H54 (cell line): Measurements from ENCODE around the gene BIN2.
"Not testable (repeated sequence)": the region's sequence is repeated elsewhere in the genome, so short reads cannot be mapped to it uniquely, and the experiment has no call there.

Experiments
- DNase-seq: peaks from one replicate; pipeline ENCODE4 v3.0.0; 2011; ENCODE audit warnings: low spot score, mixed read lengths; ENCODE audit not compliant: insufficient read length
- FAIRE-seq: peaks from 3 replicates; lab custom pipeline; 2011; peaks lifted over from hg19 to GRCh38; lab: Jason Lieb, UNC
- POLR2A ChIP-seq: IDR thresholded peaks from 2 replicates; pipeline ENCODE4 v1.6.1; 2011; ENCODE audit warnings: low read depth, mild to moderate bottlenecking, low read length

The BIN2 gene

DNA sequence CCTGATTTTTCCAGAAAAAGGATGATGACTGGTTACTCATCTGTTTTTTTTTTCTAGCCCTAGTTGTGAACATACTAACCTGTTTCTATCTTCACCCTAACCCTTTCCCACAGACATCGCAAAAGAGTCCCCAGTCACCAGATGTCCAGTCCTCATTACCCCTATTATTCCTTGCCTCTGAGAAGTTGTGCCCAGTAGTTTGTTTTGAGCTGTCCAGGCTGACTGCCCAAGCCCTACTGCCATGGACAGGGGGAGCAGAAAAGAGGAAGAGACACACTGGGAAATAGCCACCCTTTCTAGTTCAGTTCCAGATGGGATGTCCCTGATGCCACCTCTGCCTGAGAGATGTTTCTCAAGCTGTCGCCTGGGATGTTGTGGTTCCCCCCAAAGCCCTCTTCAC, 36.3 kb upstream of the BIN2 start:
- DNase-seq, result no peak
- no peak for TF ChIP-seq POLR2A
- FAIRE-seq, result no peak

DNA sequence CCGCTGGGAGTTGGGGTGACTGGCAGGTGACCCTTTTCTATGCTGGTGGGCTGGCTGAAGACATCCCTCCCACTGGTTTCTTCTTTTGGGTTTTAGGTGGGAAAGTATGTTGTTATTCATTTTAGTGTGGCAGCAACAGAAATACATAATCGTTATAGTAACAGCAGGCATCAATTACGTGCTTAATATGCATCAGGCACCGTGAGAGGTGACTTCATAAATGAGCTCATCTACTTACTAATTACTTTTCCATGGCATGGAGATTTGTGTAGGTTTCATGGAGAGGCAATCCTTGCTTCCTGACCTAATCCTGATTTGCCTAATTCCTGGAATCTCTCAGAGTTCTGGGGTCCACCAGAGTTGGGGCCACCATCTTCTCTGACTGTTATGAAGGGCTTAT, 35.9 kb upstream of the BIN2 start:
- FAIRE-seq, result no peak
- no peak for DNase-seq
- TF ChIP-seq POLR2A, result no peak

DNA sequence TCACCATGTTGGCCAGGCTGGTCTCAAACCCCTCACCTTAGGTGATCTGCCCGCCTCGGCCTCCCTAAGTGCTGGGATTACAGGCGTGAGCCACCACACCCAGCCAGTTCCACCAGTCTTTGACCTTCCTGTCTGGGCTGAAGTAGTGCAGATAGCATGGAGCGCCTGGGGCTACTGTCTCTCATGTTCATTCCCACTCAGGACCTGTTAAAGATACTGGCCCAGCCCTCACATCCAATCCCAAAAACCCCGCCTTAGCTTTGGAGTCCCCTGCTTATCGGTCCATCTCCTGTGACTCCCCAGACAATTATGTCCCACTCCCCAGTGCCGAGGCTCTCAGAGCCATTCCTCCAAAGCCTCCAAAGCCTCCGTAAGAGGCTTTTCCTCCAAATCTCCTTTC, 34.5 kb upstream of the BIN2 start:
- no peak for TF ChIP-seq POLR2A
- no peak for FAIRE-seq

DNA sequence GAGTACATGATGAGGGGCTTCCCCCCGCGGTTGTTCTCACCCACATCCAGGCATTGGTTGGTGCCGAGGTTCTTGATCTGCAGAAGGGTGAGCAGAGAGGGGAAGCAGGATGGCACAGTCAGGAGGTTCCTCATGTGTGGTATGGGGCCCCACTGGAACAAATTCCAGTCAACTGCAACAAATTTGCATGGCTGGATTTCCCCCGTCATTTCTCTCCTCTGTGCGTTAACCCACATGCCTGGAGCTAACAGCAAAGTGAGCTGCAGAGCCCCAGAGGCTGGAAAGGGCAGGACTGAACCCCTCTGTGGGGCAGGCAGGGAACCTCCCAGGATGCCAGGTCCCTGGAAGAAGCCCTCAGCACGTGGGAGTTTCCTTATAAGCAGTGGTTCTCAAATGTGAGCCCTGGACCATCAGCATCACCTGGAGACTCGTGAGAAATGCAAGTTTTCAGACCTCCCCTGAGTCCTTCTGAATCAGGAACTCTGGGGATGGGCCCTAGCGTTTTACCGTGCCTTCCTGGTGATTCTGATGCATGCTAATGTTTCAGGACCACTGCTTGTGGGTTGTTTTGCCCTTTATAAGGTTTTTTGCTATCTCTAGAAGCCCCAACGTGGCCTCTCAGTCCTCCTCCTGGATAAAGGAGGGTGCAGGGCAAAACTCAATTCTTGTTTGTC, 33.5 kb upstream of the BIN2 start:
- TF ChIP-seq POLR2A, result no peak
- FAIRE-seq, result no peak
- DNase-seq, result no peak

More for the DNA sequence above, 34.5 kb upstream of the BIN2 start:
- no peak for DNase-seq

DNA sequence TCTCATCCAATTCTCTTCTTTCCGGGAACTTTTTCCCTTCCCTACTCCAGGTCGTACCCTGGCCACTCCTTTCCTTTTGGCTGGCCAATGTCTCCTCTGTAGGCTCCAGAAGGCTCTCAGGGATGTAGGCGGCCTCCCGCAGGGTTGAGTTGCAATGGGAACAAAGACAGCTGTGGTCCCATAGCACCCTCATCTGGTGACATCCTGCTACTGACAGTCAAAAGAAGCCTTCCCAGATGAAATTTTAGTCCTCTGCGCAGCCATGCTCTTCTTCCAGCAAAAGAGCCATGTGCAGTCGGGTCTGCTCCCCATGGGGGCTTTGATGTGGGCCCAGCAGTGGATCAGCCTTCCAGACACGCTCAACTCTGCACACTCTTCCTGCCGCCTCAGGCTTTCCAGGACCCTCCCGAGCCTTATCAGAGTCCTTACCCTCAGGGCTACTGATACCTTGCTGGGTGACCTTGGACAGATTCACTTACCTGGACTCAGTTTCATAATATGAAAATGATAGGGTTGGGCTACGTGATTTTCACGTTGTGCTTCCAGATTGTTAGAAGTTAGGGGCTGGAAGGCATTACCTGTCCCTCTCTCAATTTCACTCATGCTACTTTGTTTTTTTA, 28.0 kb upstream of the BIN2 start:
- FAIRE-seq (peak; percentile 68), DNase-seq (peak; percentile 52)
- no peak for TF ChIP-seq POLR2A

DNA sequence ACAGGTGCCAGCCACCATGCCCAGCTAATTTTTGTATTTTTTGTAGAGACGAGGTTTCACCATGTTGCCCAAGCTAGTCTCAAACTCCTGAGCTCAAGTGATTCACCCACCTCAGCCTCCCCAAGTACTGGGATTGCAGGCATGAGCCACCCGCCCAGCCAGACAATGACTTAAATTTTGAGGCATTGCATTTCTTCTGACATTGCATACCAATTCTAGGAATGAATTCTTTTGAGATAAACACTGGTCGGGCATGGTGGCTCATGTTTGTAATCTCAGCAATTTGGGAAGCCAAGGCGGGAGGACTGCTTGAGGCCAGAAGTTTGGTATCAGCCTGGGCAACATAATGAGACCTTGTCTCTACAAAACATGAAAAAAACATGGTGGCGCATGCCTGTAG, 25.1 kb upstream of the BIN2 start:
- no peak for DNase-seq
- FAIRE-seq, result no peak
- TF ChIP-seq POLR2A, result no peak

DNA sequence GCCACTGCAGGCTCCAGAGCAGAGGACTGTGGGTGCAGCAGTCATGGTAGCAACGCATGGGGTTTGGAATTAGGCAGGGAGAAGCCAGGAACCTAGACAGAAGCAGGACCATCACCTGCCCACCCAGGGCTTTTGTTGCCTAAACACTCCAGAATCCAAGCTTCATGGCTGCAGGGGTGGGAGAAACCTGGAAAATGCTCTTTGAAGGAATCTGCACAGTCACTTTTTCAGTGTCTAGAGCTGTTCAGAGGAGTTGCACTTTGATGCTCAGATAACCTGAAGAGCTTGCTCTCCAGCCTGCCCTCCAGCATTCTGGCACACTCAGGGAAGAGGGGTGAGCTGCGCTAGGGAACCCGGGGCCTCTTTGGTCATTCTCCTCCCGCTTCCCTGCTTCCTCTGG, 24.1 kb upstream of the BIN2 start:
- no peak for DNase-seq
- no peak for FAIRE-seq
- TF ChIP-seq POLR2A, result no peak

DNA sequence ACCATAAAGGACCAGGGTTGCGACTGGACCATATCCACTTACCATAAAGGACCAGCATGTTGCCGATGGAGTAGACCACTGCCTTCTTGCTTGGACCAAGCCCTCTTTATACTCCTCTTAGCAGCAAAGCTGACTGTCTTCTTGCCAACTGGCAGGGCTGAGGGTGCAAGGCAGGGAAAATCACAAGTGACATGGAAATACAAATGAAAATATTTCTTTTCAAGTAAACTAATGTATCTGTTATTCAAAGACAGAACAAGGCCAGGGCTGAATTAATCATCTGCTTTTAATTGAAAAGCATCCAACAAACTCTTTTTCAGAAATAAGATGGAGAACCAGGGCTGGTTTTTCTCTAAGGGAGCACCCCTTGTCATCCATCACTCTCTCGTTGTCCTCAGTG, 22.6 kb upstream of the BIN2 start, which contains the start of gene CELA1:
Gene CELA1, minus strand, starts transcription at position 99 of the 400 bp plus-strand sequence. Its CDS starts 41 bp downstream, at position 58.
- TF ChIP-seq POLR2A, result no peak
- FAIRE-seq, result no peak
- no peak for DNase-seq

DNA sequence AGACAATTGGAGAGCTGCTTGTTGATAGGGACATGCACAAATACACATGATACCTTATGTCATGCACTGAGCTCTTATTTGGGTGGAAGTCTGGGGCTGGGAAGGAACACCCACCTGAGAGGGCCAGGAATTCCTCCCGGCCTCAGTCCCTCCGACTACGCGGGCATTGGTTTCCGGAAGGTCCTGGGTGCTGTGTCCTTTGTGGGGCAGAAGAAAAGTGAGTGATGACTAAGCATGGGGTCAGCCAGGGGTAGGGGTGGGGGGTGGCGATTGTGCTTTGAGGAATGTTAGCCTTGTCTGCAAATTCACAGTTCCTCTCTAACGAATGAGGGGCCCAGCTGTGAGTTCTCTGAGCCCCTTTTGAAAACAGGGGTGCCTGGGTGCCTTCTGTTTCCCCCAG, 21.7 kb upstream of the BIN2 start:
- DNase-seq (no peak), FAIRE-seq (no peak)

DNA sequence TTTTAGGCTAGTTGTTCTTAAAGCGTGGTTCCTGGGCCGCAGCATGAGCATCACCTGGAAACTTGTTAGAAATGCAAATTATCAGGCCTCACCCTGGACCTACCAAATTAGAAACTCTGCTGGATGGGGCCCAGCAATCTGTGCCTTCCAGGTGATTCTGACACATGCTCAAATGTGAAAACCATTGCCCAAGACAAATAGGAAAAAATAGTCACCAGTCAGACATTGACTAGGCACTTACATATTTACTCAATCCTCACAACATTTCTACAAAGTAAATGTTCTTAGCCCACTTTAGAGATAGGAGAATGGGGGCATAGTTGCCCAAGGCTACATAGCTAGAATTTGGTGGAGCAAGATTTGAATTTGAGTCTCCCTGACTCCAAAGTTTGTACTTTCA, 19.2 kb upstream of the BIN2 start:
- FAIRE-seq (no peak), DNase-seq (no peak)
- TF ChIP-seq POLR2A, result no peak

More for the DNA sequence above, 21.7 kb upstream of the BIN2 start:
- TF ChIP-seq POLR2A, result no peak

DNA sequence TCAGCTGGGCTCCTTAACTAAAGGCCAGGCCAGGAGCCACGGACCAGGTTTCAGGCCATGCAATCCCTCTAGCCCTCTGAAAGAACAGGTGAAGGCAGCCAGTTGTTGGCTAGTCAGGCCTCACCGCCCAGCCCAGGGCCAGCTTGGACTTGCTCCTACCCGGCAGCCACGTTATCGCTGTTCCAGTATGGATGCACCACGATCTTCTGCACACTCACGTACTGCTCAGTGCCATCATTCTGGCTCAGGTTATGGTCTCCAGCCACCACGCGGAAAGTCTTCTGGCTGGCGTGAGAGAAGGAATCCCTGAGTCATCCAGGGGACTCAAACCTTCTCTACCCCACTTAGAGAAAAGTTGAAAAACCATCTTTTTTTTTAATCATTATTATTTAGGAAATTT, 18.4 kb upstream of the BIN2 start:
- DNase-seq (no peak), FAIRE-seq (no peak)
- TF ChIP-seq POLR2A, result no peak

DNA sequence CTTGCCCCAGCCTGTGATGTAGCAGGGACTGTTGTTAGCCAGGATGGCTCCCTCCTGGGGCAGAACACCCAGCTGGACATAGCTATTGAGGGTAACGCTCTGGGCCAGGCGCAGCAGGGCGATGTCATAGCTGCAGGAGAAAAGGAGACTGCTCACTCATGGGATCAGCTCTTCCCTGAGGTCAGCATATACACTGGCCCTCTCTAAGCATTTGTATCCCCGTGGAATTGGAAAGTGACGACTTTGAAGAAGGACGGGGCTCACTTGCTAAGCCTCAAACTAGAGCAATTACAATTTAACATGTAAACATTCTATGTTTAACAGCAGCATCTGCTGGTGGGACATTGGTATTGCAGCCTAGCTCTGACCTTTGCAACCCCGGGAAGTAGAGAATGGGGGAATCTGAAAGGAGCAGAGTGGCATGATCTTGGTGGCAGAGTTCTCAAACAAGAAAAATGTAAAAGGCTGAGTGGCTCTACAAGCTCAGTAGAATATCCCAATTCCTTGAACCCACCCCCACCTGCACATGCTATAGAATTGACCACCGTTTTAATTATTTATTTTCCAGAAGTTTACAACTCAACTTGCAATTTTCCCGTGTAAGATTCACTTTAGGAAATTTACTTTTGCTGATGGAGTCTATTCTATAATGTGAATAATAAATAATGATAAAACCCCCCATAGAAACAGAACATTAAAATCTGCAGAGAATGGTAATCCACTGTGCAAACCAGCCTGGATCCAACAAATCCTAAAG, 17.5 kb upstream of the BIN2 start:
- TF ChIP-seq POLR2A, result no peak
- FAIRE-seq (peak; percentile 62), DNase-seq (peak; percentile 61)

DNA sequence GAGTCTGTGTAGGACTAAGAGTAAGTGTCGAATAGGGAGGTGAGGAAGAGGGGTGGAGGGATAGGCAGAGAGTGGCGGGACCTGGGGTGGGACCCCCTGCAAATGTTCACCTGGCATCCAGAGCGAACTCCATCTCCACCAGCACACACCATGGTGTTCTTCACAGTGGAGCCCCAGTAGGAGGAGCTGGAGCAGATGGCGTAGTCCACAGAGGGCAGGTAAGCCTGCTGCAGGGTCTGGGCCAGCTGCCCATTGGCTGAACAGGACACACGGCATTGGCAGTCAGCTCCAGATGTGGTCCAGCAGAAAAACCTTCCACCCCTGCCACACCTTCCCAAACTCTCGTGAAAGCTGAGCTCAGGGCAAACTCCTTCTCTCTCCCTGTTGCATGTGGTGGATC, 15.8 kb upstream of the BIN2 start:
- DNase-seq, result no peak
- no peak for FAIRE-seq
- no peak for TF ChIP-seq POLR2A

DNA sequence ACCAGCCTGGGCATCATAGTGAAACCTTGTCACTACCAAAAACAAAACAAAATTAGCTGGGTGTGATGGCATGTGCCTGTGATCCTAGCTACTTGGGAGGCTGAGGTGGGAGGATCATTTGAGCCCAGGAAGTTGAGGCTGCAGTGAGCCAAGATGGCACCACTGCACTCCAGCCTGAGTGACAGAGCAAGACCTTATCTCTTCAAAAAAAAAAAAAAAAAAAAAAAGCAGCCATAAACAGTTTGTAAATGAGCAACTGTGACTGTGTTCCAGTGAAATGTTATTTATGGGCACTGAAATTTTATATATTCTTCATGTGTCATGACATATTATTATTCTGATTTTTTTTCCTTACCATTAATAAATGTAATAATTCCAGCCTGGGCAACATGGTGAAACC, 13.4 kb upstream of the BIN2 start:
- not testable (repeated sequence) for FAIRE-seq, DNase-seq

DNA sequence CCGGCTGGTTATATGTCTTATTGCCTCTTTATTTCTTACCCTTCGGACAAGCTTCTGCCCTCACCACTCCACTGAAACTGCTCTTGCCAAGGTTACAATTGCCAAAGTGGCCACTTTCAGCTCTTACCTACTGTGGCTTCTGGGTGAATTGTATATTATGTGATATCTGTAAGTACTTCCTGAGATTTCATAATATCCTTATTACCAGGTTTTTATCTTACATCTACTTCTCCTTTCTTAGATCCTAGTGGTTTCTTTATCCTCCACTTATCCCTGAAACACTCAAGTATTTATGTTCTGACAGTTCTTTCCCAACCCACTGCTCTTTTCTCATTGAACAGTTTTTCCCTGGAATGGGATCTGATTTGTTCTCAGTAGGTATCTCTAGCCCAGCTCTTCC, 12.0 kb upstream of the BIN2 start:
- DNase-seq, result no peak
- FAIRE-seq, result no peak

More for the DNA sequence above, 12.0 kb upstream of the BIN2 start:
- no peak for TF ChIP-seq POLR2A
